K562 (cell line): ENCODE data around the gene PNPLA7. TPM values are rescaled to one million over a fixed set of nuclear protein-coding genes. Genes with fewer than 3 reads are reported as not detected.
A peak's percentile ranks its signal among the peaks of the same experiment; 100 is the strongest.

Source experiments
- CTBP1 ChIP-seq: fragments of 450-650 bp; IDR thresholded peaks from 2 replicates; pipeline ENCODE4 v1.6.1; 2016; ENCODE audit warnings: borderline replicate concordance
- E2F6 ChIP-seq, 2 experiments: IDR thresholded peaks; 2 replicates each; pipeline ENCODE4 v1.6.1; 2011; ENCODE audit warnings: borderline replicate concordance in 1 of 2, control low read depth in 1 of 2, low read depth in 1 of 2, low read length in 1 of 2, mild to moderate bottlenecking in 1 of 2, mixed read lengths in 1 of 2, moderate library complexity in 1 of 2; ENCODE audit not compliant: insufficient read depth in 1 of 2, insufficient read length in 1 of 2, poor library complexity in 1 of 2, severe bottlenecking in 1 of 2; ENCODE audit errors: extremely low read depth in 1 of 2
- JUN ChIP-seq, 2 experiments: sonication (generic) in 1 of 2; formaldehyde crosslinking in 1 of 2; IDR thresholded peaks; 2 replicates each; pipeline versions ENCODE4 v1.6.1 to v1.8.0; 2012 to 2022; ENCODE audit warnings: borderline replicate concordance in 2 of 2, mild to moderate bottlenecking in 2 of 2, improper control_type of control experiment in 1 of 2, low read depth in 1 of 2, low read length in 1 of 2, missing genetic modification reagents in 1 of 2
- NRF1 ChIP-seq, 2 experiments: fragments of 450-650 bp; IDR thresholded peaks in 1 of 2; conservative IDR thresholded peaks in 1 of 2; 2 replicates each; pipeline ENCODE4 v1.6.1; 2014; ENCODE audit warnings: mild to moderate bottlenecking in 2 of 2
- THRB ChIP-seq: fragments of 450-650 bp; formaldehyde crosslinking; conservative IDR thresholded peaks from 2 replicates; pipeline ENCODE4 v1.4.0; 2022; ENCODE audit warnings: mild to moderate bottlenecking, missing genetic modification characterization
- ZBTB33 ChIP-seq: sonication (generic); formaldehyde crosslinking; IDR thresholded peaks from 2 replicates; pipeline ENCODE4 v1.8.1; 2023; ENCODE audit warnings: mild to moderate bottlenecking, missing genetic modification reagents
- ZBTB40 ChIP-seq, 2 experiments: fragments of 450-650 bp in 1 of 2; sonication (generic) in 1 of 2; formaldehyde crosslinking in 1 of 2; IDR thresholded peaks; 2 replicates each; pipeline versions ENCODE4 v1.7.1 to v1.9.0; 2016 to 2022; ENCODE audit warnings: inconsistent platforms in 1 of 2, mild to moderate bottlenecking in 1 of 2, missing genetic modification reagents in 1 of 2
- ZFP30 ChIP-seq: fragments of 250-450 bp; sonication (Bioruptor Pico); IDR thresholded peaks from 2 replicates; pipeline ENCODE4 v1.8.0; 2022; ENCODE audit warnings: moderate library complexity, mild to moderate bottlenecking, inconsistent platforms, borderline replicate concordance
- ZNF282 ChIP-seq: sonication (generic); formaldehyde crosslinking; IDR thresholded peaks from 2 replicates; pipeline ENCODE4 v1.8.1; 2023; ENCODE audit warnings: missing genetic modification reagents
- ZNF444 ChIP-seq: fragments of 250-450 bp; sonication (Bioruptor Pico); IDR thresholded peaks from 2 replicates; pipeline ENCODE4 v1.4.0; 2020; ENCODE audit warnings: mild to moderate bottlenecking, moderate library complexity
- polyA plus RNA-seq, 8 experiments: library from polyadenylated mRNA; depleted of rRNA in 4 of 8; stranded (reverse) in 5 of 8; unstranded in 3 of 8; fragments of >200 nt; fragmentation: Nextera tagmentation in 2 of 8; fragmentation: Illumina TruSeq in 1 of 8; extraction: Ambion mirVana in 2 of 8; extraction: Trizol in 1 of 8; gene quantifications; 2 replicates each; pipeline versions ENCODE4 v1.2.1 to v1.2.3, GENCODE V29; 2011 to 2014; ENCODE audit warnings: inconsistent platforms in 1 of 8, missing spikeins in 1 of 8
- total RNA-seq, 7 experiments: library from RNA; depleted of rRNA in 6 of 7; stranded (reverse); fragments of >200 nt in 6 of 7; fragmentation: Illumina TruSeq in 2 of 7; extraction: Trizol in 2 of 7; gene quantifications; 2 replicates each; pipeline versions ENCODE4 v1.2.1 to v1.2.3, GENCODE V29; 2011 to 2021; ENCODE audit warnings: low replicate concordance in 1 of 7

The PNPLA7 gene
- total and polyA plus RNA-seq, 9 of the 15 experiments (the other 6 are each of a cell fraction or from before 2014, with no cell fraction given): 0.01 to 0.85 (median 0.19) TPM; not detected in 1

- no peak for TF ChIP-seq ZBTB40 (IDR thresholded peaks at IDR 0.05)
- TF ChIP-seq ZBTB40 (CRISPR knock-in tag; IDR thresholded peaks at IDR 0.05): no peak
- 0 out of 4 replicates have a peak, but pooled peaks have one; percentile 11 to 28 for TF ChIP-seq NRF1 (conservative IDR thresholded peaks at IDR 0.05 in 1 of 2, IDR thresholded peaks at IDR 0.05 in 1 of 2)
- TF ChIP-seq JUN (IDR thresholded peaks at IDR 0.05; ENCODE audit: borderline replicate concordance, low read depth, low read length): peak; percentile 51; the same call in 1 of the 2 replicates
- TF ChIP-seq JUN (CRISPR knock-in tag; IDR thresholded peaks at IDR 0.05; ENCODE audit: borderline replicate concordance): no peak
- TF ChIP-seq ZFP30 (CRISPR knock-in tag): no peak
- TF ChIP-seq ZNF282 (CRISPR knock-in tag): no peak
- no peak for TF ChIP-seq E2F6 (IDR thresholded peaks at IDR 0.05; ENCODE audit: borderline replicate concordance in 1 of 2, extremely low read depth in 1 of 2, insufficient read depth in 1 of 2, insufficient read length in 1 of 2, low read depth in 1 of 2, low read length in 1 of 2, poor library complexity in 1 of 2, severe bottlenecking in 1 of 2)
- TF ChIP-seq THRB: no peak
- TF ChIP-seq ZBTB33 (CRISPR knock-in tag): 0 out of 2 replicates have a peak, but pooled peaks have one; percentile 25
- no peak for TF ChIP-seq ZNF444 (CRISPR knock-in tag)
- TF ChIP-seq CTBP1: peak; percentile 78
Measured at GRCh38 chr9:137575364-137575715, 25.1 kb upstream of the PNPLA7 start (continued).
